BJ (cell line): ENCODE measurements around the gene ARL4C. TPM values are rescaled to one million over a fixed set of nuclear protein-coding genes. Genes with fewer than 3 reads are reported as not detected.

Experiments
- CTCF ChIA-PET: fragments of 350-600 bp; formaldehyde crosslinking; extraction: SDS; loops from one replicate; lab custom pipeline; 2021; ENCODE audit warnings: antibody characterized with exemption, inconsistent platforms; lab: Yijun Ruan, JAX
- POLR2A ChIA-PET: fragments of 300-600 bp; sonication (Branson Sonifier 250); formaldehyde crosslinking; extraction: SDS; loops from one replicate; lab custom pipeline; 2021; ENCODE audit warnings: antibody characterized with exemption; lab: Charles Lee
- DNase-seq: peaks from one replicate; pipeline ENCODE4 v3.0.0-alpha.2; 2011; ENCODE audit warnings: low read depth
- H3K27me3 ChIP-seq: 2 replicates; pipeline ENCODE4 v1.6.0; 2011; ENCODE audit warnings: low read length; ENCODE audit not compliant: control insufficient read depth, insufficient read depth
- H3K36me3 ChIP-seq: 2 replicates; pipeline ENCODE4 v1.5.1; 2011; ENCODE audit warnings: low read length; ENCODE audit not compliant: control insufficient read depth, insufficient read depth
- H3K4me3 ChIP-seq: 2 replicates; pipeline ENCODE4 v1.5.1; 2011; ENCODE audit warnings: low read depth, mild to moderate bottlenecking, control low read depth, low read length
- polyA plus RNA-seq: library from polyadenylated mRNA; depleted of rRNA; stranded (reverse); fragments of >200 nt; gene quantifications from 2 replicates; pipeline ENCODE4 v1.2.3, GENCODE V29; 2011
- TF ChIP-seq, protein P1 (sequence below): IDR thresholded peaks from 2 replicates; pipeline ENCODE4 v1.5.1; 2011; ENCODE audit warnings: low read depth, mild to moderate bottlenecking, control low read depth, inconsistent platforms, low read length, moderate library complexity; ENCODE audit not compliant: insufficient read depth

Gene ARL4C
- polyA plus RNA-seq, 1 experiment: 2.1 TPM

DNA sequence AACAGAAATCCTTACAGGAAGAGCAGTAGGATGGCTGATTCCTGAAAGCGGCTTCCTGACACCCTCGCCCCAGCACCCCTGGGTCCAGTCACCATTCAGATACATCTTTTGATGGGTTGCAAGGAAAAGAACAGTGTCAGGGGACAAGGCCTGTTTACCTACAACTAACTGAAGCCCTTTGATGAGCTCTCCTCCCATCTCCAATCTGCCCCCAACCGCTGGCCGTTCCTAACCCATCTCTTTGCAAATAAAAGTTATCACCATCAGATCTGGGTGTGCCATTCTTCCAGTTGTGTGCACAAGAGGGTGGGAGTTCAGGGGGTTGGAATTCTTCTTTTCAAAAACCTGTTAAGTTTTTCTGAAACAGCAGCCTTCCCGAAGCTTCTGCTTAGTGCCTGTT lies 48.9 kb downstream of the ARL4C start:
- CTCF ChIA-PET: interaction anchor here (0.6 to 0.9 kb wide), 2 partner anchors 9 to 18 kb away, joined by 3 read pairs; no protein-coding TSS in a partner anchor
- Histone ChIP-seq H3K27me3 (no peaks in the 10 kb centered on the region), H3K36me3 (no peaks in the 10 kb centered on the region), H3K4me3 (no peak overlapping the region)
- no peak for DNase-seq
- TF ChIP-seq, protein P1, sequence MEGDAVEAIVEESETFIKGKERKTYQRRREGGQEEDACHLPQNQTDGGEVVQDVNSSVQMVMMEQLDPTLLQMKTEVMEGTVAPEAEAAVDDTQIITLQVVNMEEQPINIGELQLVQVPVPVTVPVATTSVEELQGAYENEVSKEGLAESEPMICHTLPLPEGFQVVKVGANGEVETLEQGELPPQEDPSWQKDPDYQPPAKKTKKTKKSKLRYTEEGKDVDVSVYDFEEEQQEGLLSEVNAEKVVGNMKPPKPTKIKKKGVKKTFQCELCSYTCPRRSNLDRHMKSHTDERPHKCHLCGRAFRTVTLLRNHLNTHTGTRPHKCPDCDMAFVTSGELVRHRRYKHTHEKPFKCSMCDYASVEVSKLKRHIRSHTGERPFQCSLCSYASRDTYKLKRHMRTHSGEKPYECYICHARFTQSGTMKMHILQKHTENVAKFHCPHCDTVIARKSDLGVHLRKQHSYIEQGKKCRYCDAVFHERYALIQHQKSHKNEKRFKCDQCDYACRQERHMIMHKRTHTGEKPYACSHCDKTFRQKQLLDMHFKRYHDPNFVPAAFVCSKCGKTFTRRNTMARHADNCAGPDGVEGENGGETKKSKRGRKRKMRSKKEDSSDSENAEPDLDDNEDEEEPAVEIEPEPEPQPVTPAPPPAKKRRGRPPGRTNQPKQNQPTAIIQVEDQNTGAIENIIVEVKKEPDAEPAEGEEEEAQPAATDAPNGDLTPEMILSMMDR: no peak
- POLR2A ChIA-PET: no interaction called here

GRCh38 chr2:234447189-234447588 lies 49.7 kb downstream of the ARL4C start:
- no peak overlapping the region for H3K4me3 ChIP-seq
- ChIA-PET CTCF (interaction anchor here (0.9 kb wide), 1 partner anchor 63 kb away, joined by 3 read pairs; no protein-coding TSS in a partner anchor), POLR2A (interaction anchor here (0.7 kb wide), 1 partner anchor 22 kb away, joined by 4 read pairs; no protein-coding TSS in a partner anchor)
- TF ChIP-seq, protein P1: no peak
- H3K36me3 ChIP-seq: no peaks in the 10 kb centered on the region
- no peak for DNase-seq
- no peaks in the 10 kb centered on the region for H3K27me3 ChIP-seq

- H3K36me3 ChIP-seq: no peaks in the 10 kb centered on the region
- no peaks in the 10 kb centered on the region for H3K27me3 ChIP-seq
- ChIA-PET CTCF (interaction anchor here (0.9 to 1.2 kb wide), 2 partner anchors 49 to 62 kb away, joined by 3 to 4 read pairs; no protein-coding TSS in a partner anchor), POLR2A (interaction anchor here (0.7 kb wide), 1 partner anchor 23 kb away, joined by 4 read pairs; no protein-coding TSS in a partner anchor)
- DNase-seq: no peak
- no peak overlapping the region for H3K4me3 ChIP-seq
- TF ChIP-seq, protein P1: no peak
Observed at GRCh38 chr2:234446404-234447076, 50.3 kb downstream of the ARL4C start.

GRCh38 chr2:234444893-234445292 lies 52.0 kb downstream of the ARL4C start:
- peak; percentile 85 for DNase-seq
- ChIA-PET POLR2A (no interaction called here), CTCF (interaction anchor here (1.2 kb wide), 1 partner anchor 9 kb away, joined by 3 read pairs; no protein-coding TSS in a partner anchor)
- Histone ChIP-seq H3K4me3 (no peak overlapping the region), H3K36me3 (no peaks in the 10 kb centered on the region), H3K27me3 (no peaks in the 10 kb centered on the region)
- TF ChIP-seq, protein P1: no peak

- DNase-seq: no peak
- Histone ChIP-seq H3K4me3 (no peak overlapping the region), H3K36me3 (no peaks in the 10 kb centered on the region), H3K27me3 (no peaks in the 10 kb centered on the region)
- POLR2A ChIA-PET: interaction anchor here (0.7 kb wide), 1 partner anchor 17 kb away, joined by 3 read pairs; no protein-coding TSS in a partner anchor
- TF ChIP-seq, protein P1: no peak
- CTCF ChIA-PET: interaction anchor here (0.6 to 1.2 kb wide), 2 partner anchors 9 to 73 kb away, joined by 3 to 4 read pairs; no protein-coding TSS in a partner anchor
Observed at GRCh38 chr2:234444242-234444730, 52.6 kb downstream of the ARL4C start.
